ENCODE measurements around the gene CXorf65.

Gene CXorf65

GRCh38 chrX:71128915-71129765 lies 22.6 kb upstream of the CXorf65 start:
- no peak overlapping the region for H3K9ac ChIP-seq (ENCODE audit: low read length)
- no peak overlapping the region for H3K27ac ChIP-seq (ENCODE audit: low read depth, low read length)
- H3K4me3 ChIP-seq (ENCODE audit: low read depth, low read length) = no peak overlapping the region
- peaks cover 4% of the 10 kb centered on the region; the same call in 1 of the 2 replicates for H3K27me3 ChIP-seq (ENCODE audit: control insufficient read depth, insufficient read depth, low read length)
- H3K36me3 ChIP-seq (ENCODE audit: control insufficient read depth, insufficient read depth, low read length) = peaks cover 77% of the 10 kb centered on the region
- H3K9me3 ChIP-seq (ENCODE audit: control insufficient read depth, insufficient read depth, low read depth, low read length) = peaks cover 20% of the 10 kb centered on the region; the same call in 1 of the 2 replicates
- H3K4me1 ChIP-seq (ENCODE audit: control insufficient read depth, insufficient read depth, low read length) = peaks cover 6% of the 10 kb centered on the region; the same call in 1 of the 2 replicates

GRCh38 chrX:71128166-71128833 lies 21.8 kb upstream of the CXorf65 start:
- Histone ChIP-seq H3K9me3 (ENCODE audit: control insufficient read depth, insufficient read depth, low read depth, low read length) (peaks cover 20% of the 10 kb centered on the region; the same call in 1 of the 2 replicates), H3K27me3 (ENCODE audit: control insufficient read depth, insufficient read depth, low read length) (peaks cover 9% of the 10 kb centered on the region; the same call in 1 of the 2 replicates), H3K9ac (ENCODE audit: low read length) (no peak overlapping the region), H3K4me3 (ENCODE audit: low read depth, low read length) (no peak overlapping the region), H3K27ac (ENCODE audit: low read depth, low read length) (no peak overlapping the region), H3K4me1 (ENCODE audit: control insufficient read depth, insufficient read depth, low read length) (peaks cover 6% of the 10 kb centered on the region; the same call in 1 of the 2 replicates), H3K36me3 (ENCODE audit: control insufficient read depth, insufficient read depth, low read length) (peaks cover 86% of the 10 kb centered on the region)

GRCh38 chrX:71118985-71119535 lies 12.5 kb upstream of the CXorf65 start:
- Histone ChIP-seq H3K4me1 (ENCODE audit: control insufficient read depth, insufficient read depth, low read length) (peaks cover 11% of the 10 kb centered on the region), H3K36me3 (ENCODE audit: control insufficient read depth, insufficient read depth, low read length) (peaks cover 42% of the 10 kb centered on the region), H3K9ac (ENCODE audit: low read length) (peak overlapping the region; percentile 72), H3K4me3 (ENCODE audit: low read depth, low read length) (peak overlapping the region; percentile 65), H3K9me3 (ENCODE audit: control insufficient read depth, insufficient read depth, low read depth, low read length) (peaks cover 3% of the 10 kb centered on the region; the same call in 1 of the 2 replicates), H3K27me3 (ENCODE audit: control insufficient read depth, insufficient read depth, low read length) (peaks cover 62% of the 10 kb centered on the region), H3K27ac (ENCODE audit: low read depth, low read length) (no peak overlapping the region)

- Histone ChIP-seq H3K4me1 (ENCODE audit: control insufficient read depth, insufficient read depth, low read length) (peaks cover 11% of the 10 kb centered on the region), H3K4me3 (ENCODE audit: low read depth, low read length) (peak within 1 kb of the TSS; percentile 65), H3K27ac (ENCODE audit: low read depth, low read length) (no peak within 1 kb of the TSS), H3K9ac (ENCODE audit: low read length) (peak within 1 kb of the TSS; percentile 72), H3K9me3 (ENCODE audit: control insufficient read depth, insufficient read depth, low read depth, low read length) (peaks cover 3% of the 10 kb centered on the region; the same call in 1 of the 2 replicates), H3K27me3 (ENCODE audit: control insufficient read depth, insufficient read depth, low read length) (peaks cover 64% of the 10 kb centered on the region), H3K36me3 (ENCODE audit: control insufficient read depth, insufficient read depth, low read length) (peaks cover 34% of the 10 kb centered on the region)
Observed at GRCh38 chrX:71118032-71118984, 11.8 kb upstream of the CXorf65 start, which contains the start of gene MED12. MED12 (plus strand) TSS chrX:71118596; CDS start chrX:71118755, 159 bp downstream.

- peaks cover 11% of the 10 kb centered on the region for H3K4me1 ChIP-seq (ENCODE audit: control insufficient read depth, insufficient read depth, low read length)
- H3K9ac ChIP-seq (ENCODE audit: low read length) = no peak overlapping the region
- H3K27me3 ChIP-seq (ENCODE audit: control insufficient read depth, insufficient read depth, low read length) = peaks cover 69% of the 10 kb centered on the region
- H3K27ac ChIP-seq (ENCODE audit: low read depth, low read length) = no peak overlapping the region
- peaks cover 3% of the 10 kb centered on the region; the same call in 1 of the 2 replicates for H3K9me3 ChIP-seq (ENCODE audit: control insufficient read depth, insufficient read depth, low read depth, low read length)
- H3K4me3 ChIP-seq (ENCODE audit: low read depth, low read length) = peak overlapping the region; percentile 65
- peaks cover 25% of the 10 kb centered on the region for H3K36me3 ChIP-seq (ENCODE audit: control insufficient read depth, insufficient read depth, low read length)
Observed at GRCh38 chrX:71117358-71117757, 10.8 kb upstream of the CXorf65 start.

GRCh38 chrX:71111921-71112431 lies 5.4 kb upstream of the CXorf65 start:
- Histone ChIP-seq H3K36me3 (ENCODE audit: control insufficient read depth, insufficient read depth, low read length) (no peaks in the 10 kb centered on the region), H3K9me3 (ENCODE audit: control insufficient read depth, insufficient read depth, low read depth, low read length) (no peaks in the 10 kb centered on the region; the same call in 1 of the 2 replicates), H3K27me3 (ENCODE audit: control insufficient read depth, insufficient read depth, low read length) (peaks cover 78% of the 10 kb centered on the region), H3K4me3 (ENCODE audit: low read depth, low read length) (no peak overlapping the region), H3K27ac (ENCODE audit: low read depth, low read length) (no peak overlapping the region), H3K9ac (ENCODE audit: low read length) (no peak overlapping the region), H3K4me1 (ENCODE audit: control insufficient read depth, insufficient read depth, low read length) (peaks cover 7% of the 10 kb centered on the region; the same call in 1 of the 2 replicates)

GRCh38 chrX:71111141-71111843 lies 4.8 kb upstream of the CXorf65 start, which contains the start of gene IL2RG:
IL2RG (minus strand) TSS chrX:71111577; CDS start chrX:71111539, 38 bp downstream.
- no peak within 1 kb of the TSS for H3K9ac ChIP-seq (ENCODE audit: low read length)

GRCh38 chrX:71109051-71109450 lies 2.5 kb upstream of the CXorf65 start:
- H3K27ac ChIP-seq (ENCODE audit: low read depth, low read length) = no peak overlapping the region
- H3K36me3 ChIP-seq (ENCODE audit: control insufficient read depth, insufficient read depth, low read length) = no peaks in the 10 kb centered on the region
- peaks cover 18% of the 10 kb centered on the region for H3K4me1 ChIP-seq (ENCODE audit: control insufficient read depth, insufficient read depth, low read length)
- peaks cover 79% of the 10 kb centered on the region for H3K27me3 ChIP-seq (ENCODE audit: control insufficient read depth, insufficient read depth, low read length)
- H3K9me3 ChIP-seq (ENCODE audit: control insufficient read depth, insufficient read depth, low read depth, low read length) = no peaks in the 10 kb centered on the region; the same call in 1 of the 2 replicates
- no peak overlapping the region for H3K9ac ChIP-seq (ENCODE audit: low read length)
- no peak overlapping the region for H3K4me3 ChIP-seq (ENCODE audit: low read depth, low read length)

More at GRCh38 chrX:71111141-71111843, 4.8 kb upstream of the CXorf65 start, which contains the start of gene IL2RG:
- H3K9me3 ChIP-seq (ENCODE audit: control insufficient read depth, insufficient read depth, low read depth, low read length) = no peaks in the 10 kb centered on the region; the same call in 1 of the 2 replicates
- no peak within 1 kb of the TSS for H3K4me3 ChIP-seq (ENCODE audit: low read depth, low read length)
- peaks cover 81% of the 10 kb centered on the region for H3K27me3 ChIP-seq (ENCODE audit: control insufficient read depth, insufficient read depth, low read length)
- H3K4me1 ChIP-seq (ENCODE audit: control insufficient read depth, insufficient read depth, low read length) = peaks cover 9% of the 10 kb centered on the region; the same call in 1 of the 2 replicates
- H3K27ac ChIP-seq (ENCODE audit: low read depth, low read length) = no peak within 1 kb of the TSS
- H3K36me3 ChIP-seq (ENCODE audit: control insufficient read depth, insufficient read depth, low read length) = no peaks in the 10 kb centered on the region

- no peaks in the 10 kb centered on the region for H3K36me3 ChIP-seq (ENCODE audit: control insufficient read depth, insufficient read depth, low read length)
- no peaks in the 10 kb centered on the region; the same call in 1 of the 2 replicates for H3K9me3 ChIP-seq (ENCODE audit: control insufficient read depth, insufficient read depth, low read depth, low read length)
- H3K9ac ChIP-seq (ENCODE audit: low read length) = no peak overlapping the region
- peaks cover 28% of the 10 kb centered on the region for H3K4me1 ChIP-seq (ENCODE audit: control insufficient read depth, insufficient read depth, low read length)
- H3K27me3 ChIP-seq (ENCODE audit: control insufficient read depth, insufficient read depth, low read length) = peaks cover 70% of the 10 kb centered on the region
- H3K4me3 ChIP-seq (ENCODE audit: low read depth, low read length) = no peak overlapping the region
- no peak overlapping the region for H3K27ac ChIP-seq (ENCODE audit: low read depth, low read length)
Observed at GRCh38 chrX:71107762-71108360, 1.3 kb upstream of the CXorf65 start.
